Kidney epithelial cell (primary cell): ENCODE results near the gene SCNN1B. TPM values are rescaled to one million over a fixed set of nuclear protein-coding genes. Genes with fewer than 3 reads are reported as not detected.

ENCODE experiments used
- DNase-seq: peaks from one replicate; pipeline ENCODE4 v3.0.0-alpha.2; 2010; ENCODE audit warnings: low read depth
- H3K27me3 ChIP-seq: 2 replicates; pipeline ENCODE4 v1.6.0; 2011; ENCODE audit warnings: low read length; ENCODE audit not compliant: control insufficient read depth, insufficient read depth
- H3K36me3 ChIP-seq: 2 replicates; pipeline ENCODE4 v1.5.1; 2011; ENCODE audit warnings: low read length; ENCODE audit not compliant: control insufficient read depth, insufficient read depth
- H3K4me3 ChIP-seq: 2 replicates; pipeline ENCODE4 v1.5.1; 2011; ENCODE audit warnings: low read depth, mild to moderate bottlenecking, control low read depth, low read length
- CTCF ChIP-seq: IDR thresholded peaks from 2 replicates; pipeline ENCODE4 v1.5.1; 2011; ENCODE audit warnings: mild to moderate bottlenecking, moderate library complexity, low read length, control low read depth, inconsistent platforms; ENCODE audit not compliant: insufficient read depth, poor library complexity, severe bottlenecking
- total RNA-seq: library from RNA; depleted of rRNA; stranded (reverse); fragments of >200 nt; gene quantifications from 2 replicates; pipeline ENCODE4 v1.2.3, GENCODE V29; 2015

The SCNN1B gene
- total RNA-seq, 1 donor from 2014 or later = 0.38 TPM

GRCh38 chr16:23301251-23302044, 654 bp upstream of the SCNN1B start:
- no peak overlapping the region for H3K4me3 ChIP-seq
- TF ChIP-seq CTCF = no peak

GRCh38 chr16:23303685-23304084, 1.6 kb downstream of the SCNN1B start:
- Histone ChIP-seq H3K27me3 (peaks cover 22% of the 10 kb centered on the region), H3K4me3 (no peak overlapping the region), H3K36me3 (no peaks in the 10 kb centered on the region)
- DNase-seq = no peak
- TF ChIP-seq CTCF = no peak

More at GRCh38 chr16:23301251-23302044, 654 bp upstream of the SCNN1B start:
- Histone ChIP-seq H3K27me3 (peaks cover 22% of the 10 kb centered on the region), H3K36me3 (no peaks in the 10 kb centered on the region)
- no peak for DNase-seq

GRCh38 chr16:23304620-23305019, 2.5 kb downstream of the SCNN1B start:
- H3K27me3 ChIP-seq = peaks cover 22% of the 10 kb centered on the region
- no peak for DNase-seq
- H3K4me3 ChIP-seq = no peak overlapping the region
- TF ChIP-seq CTCF = no peak
- H3K36me3 ChIP-seq = no peaks in the 10 kb centered on the region

GRCh38 chr16:23306199-23307100, 4.3 kb downstream of the SCNN1B start:
- DNase-seq = no peak
- Histone ChIP-seq H3K36me3 (no peaks in the 10 kb centered on the region), H3K4me3 (no peak overlapping the region), H3K27me3 (peaks cover 21% of the 10 kb centered on the region)
- TF ChIP-seq CTCF = no peak

- no peak for TF ChIP-seq CTCF
- no peaks in the 10 kb centered on the region for H3K36me3 ChIP-seq
- H3K4me3 ChIP-seq = no peak overlapping the region
- H3K27me3 ChIP-seq = no peaks in the 10 kb centered on the region
- no peak for DNase-seq
These were observed 8.1 kb downstream of the SCNN1B start for GRCh38 chr16:23310217-23310616.
